ENCODE results near the gene CENPO.

DNA sequence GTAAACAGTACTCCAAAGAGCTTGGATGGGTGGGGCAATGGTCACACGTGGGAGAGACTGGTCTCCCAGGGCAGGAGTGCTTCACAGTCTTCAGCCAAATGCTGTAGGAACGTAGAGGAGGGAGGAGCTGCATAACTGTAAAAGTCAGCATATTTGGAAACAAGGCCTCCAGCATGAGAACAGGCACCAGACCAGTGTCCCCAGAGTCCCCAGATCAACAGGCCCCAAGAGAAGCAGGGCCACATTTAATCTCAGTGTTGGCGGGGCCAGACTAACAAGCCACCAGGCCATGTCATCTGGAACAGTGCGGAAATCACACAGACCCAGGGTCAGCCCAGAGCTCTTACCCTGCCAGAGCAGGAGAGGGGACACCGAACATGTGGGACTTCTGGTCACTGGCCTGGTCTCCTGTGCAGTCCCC, 63.6 kb downstream of the CENPO start:
- TF ChIP-seq, protein P1, sequence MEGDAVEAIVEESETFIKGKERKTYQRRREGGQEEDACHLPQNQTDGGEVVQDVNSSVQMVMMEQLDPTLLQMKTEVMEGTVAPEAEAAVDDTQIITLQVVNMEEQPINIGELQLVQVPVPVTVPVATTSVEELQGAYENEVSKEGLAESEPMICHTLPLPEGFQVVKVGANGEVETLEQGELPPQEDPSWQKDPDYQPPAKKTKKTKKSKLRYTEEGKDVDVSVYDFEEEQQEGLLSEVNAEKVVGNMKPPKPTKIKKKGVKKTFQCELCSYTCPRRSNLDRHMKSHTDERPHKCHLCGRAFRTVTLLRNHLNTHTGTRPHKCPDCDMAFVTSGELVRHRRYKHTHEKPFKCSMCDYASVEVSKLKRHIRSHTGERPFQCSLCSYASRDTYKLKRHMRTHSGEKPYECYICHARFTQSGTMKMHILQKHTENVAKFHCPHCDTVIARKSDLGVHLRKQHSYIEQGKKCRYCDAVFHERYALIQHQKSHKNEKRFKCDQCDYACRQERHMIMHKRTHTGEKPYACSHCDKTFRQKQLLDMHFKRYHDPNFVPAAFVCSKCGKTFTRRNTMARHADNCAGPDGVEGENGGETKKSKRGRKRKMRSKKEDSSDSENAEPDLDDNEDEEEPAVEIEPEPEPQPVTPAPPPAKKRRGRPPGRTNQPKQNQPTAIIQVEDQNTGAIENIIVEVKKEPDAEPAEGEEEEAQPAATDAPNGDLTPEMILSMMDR (IDR thresholded peaks at IDR 0.05), result no peak
- no peak for TF ChIP-seq EP300 (IDR thresholded peaks at IDR 0.05; ENCODE audit: low read depth)
- TF ChIP-seq POLR2A (IDR thresholded peaks at IDR 0.05), result no peak

Data from transverse colon (tissue), 3 donors.